ENCODE measurements around the gene ATP10D. TPM values are rescaled to one million over a fixed set of nuclear protein-coding genes. Genes with fewer than 3 reads are reported as not detected.

The ATP10D gene
- total and polyA plus RNA-seq, 2 donors (not counting 1 experiment from before 2014, with no cell fraction given): 16.1 to 36.2 TPM

DNA sequence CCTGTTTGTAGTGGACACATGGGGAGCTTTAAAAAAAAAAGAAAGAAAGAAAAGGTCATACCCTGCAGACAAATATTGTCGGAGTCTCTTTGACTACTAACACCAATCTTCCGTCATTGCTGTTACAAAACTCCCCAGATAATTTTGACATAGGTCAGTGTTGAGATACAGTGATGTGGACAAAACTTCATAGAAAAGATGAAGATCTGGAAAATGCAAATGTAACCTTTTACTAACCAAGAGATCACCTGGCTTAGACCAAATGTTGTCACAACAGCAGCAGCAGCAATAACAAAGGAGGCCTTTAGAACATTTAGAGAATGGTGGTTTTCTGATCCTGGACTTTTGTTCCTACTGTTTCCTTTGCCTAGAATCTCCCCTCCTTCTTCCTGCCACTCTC is 13.5 kb upstream of the ATP10D start:
- Histone ChIP-seq H3K36me3 (replicated peaks in 1 of 2; ENCODE audit: control extremely low read depth in 1 of 2, control insufficient read depth in 1 of 2, extremely low read depth in 1 of 2, insufficient read depth in 2 of 2, low read length in 1 of 2) (no peaks in the 10 kb centered on the region), H3K4me1 (ENCODE audit: control insufficient read depth in 2 of 2, insufficient read depth in 2 of 2, low read length in 2 of 2) (no peaks in the 10 kb centered on the region), H3K79me2 (ENCODE audit: control insufficient read depth, insufficient read depth, low read length) (no peaks in the 10 kb centered on the region), H3K27ac (ENCODE audit: low read length in 2 of 2) (no peak overlapping the region), H3K9ac (ENCODE audit: low read length) (no peak overlapping the region), H4K20me1 (ENCODE audit: control insufficient read depth, insufficient read depth, low read length, poor library complexity, severe bottlenecking) (no peaks in the 10 kb centered on the region), H3K9me3 (ENCODE audit: control extremely low read depth in 1 of 3, control insufficient read depth in 2 of 3, insufficient read depth in 1 of 3, low read length in 2 of 3) (peaks cover 0 to 3% (median 0%) of the 10 kb centered on the region in 3 donors), H3K4me2 (replicated peaks; ENCODE audit: low read depth, low read length, poor library complexity, severe bottlenecking) (no peak overlapping the region), H2AFZ (ENCODE audit: insufficient read depth, low read depth, low read length, poor library complexity, severe bottlenecking) (no peak overlapping the region), H3K27me3 (replicated peaks in 1 of 4; ENCODE audit: control extremely low read depth in 1 of 4, control insufficient read depth in 3 of 4, insufficient read depth in 4 of 4, low read length in 3 of 4) (no peaks in the 10 kb centered on the region), H3K4me3 (ENCODE audit: control extremely low read depth in 1 of 5, extremely low read depth in 1 of 5, insufficient read depth in 1 of 5, low read depth in 2 of 5, low read length in 4 of 5) (no peak overlapping the region)
- CTCF ChIA-PET: interaction anchor here (1.2 to 3.4 kb wide), 2 partner anchors 13 to 14 kb away, joined by 4 to 13 read pairs; partner anchors contain the start of gene ATP10D
- WGBS (ENCODE audit: insufficient coverage): no CpG with 5 or more reads among the region's 2 CpGs
- intact Hi-C loops (cut with micrococcal nuclease): no loop called here
- no peaks in the 10 kb centered on the region for H3K27me3 Mint-ChIP-seq
- TF ChIP-seq EZH2 (IDR thresholded peaks at IDR 0.05; ENCODE audit: borderline replicate concordance, insufficient read depth, low read depth, low read length, poor library complexity, severe bottlenecking): no peak
- TF ChIP-seq, protein P1, sequence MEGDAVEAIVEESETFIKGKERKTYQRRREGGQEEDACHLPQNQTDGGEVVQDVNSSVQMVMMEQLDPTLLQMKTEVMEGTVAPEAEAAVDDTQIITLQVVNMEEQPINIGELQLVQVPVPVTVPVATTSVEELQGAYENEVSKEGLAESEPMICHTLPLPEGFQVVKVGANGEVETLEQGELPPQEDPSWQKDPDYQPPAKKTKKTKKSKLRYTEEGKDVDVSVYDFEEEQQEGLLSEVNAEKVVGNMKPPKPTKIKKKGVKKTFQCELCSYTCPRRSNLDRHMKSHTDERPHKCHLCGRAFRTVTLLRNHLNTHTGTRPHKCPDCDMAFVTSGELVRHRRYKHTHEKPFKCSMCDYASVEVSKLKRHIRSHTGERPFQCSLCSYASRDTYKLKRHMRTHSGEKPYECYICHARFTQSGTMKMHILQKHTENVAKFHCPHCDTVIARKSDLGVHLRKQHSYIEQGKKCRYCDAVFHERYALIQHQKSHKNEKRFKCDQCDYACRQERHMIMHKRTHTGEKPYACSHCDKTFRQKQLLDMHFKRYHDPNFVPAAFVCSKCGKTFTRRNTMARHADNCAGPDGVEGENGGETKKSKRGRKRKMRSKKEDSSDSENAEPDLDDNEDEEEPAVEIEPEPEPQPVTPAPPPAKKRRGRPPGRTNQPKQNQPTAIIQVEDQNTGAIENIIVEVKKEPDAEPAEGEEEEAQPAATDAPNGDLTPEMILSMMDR (IDR thresholded peaks at IDR 0.05): no peak
- ATAC-seq (ENCODE audit: low read depth) (no peak), DNase-seq (no peak)
- POLR2A ChIA-PET: no interaction called here
- no peak overlapping the region for H3K4me3 Mint-ChIP-seq
- H3K27ac Mint-ChIP-seq: no peak overlapping the region
- no peaks in the 10 kb centered on the region for H3K4me1 Mint-ChIP-seq
- no peaks in the 10 kb centered on the region for H3K9me3 Mint-ChIP-seq (ENCODE audit: insufficient read depth)

DNA sequence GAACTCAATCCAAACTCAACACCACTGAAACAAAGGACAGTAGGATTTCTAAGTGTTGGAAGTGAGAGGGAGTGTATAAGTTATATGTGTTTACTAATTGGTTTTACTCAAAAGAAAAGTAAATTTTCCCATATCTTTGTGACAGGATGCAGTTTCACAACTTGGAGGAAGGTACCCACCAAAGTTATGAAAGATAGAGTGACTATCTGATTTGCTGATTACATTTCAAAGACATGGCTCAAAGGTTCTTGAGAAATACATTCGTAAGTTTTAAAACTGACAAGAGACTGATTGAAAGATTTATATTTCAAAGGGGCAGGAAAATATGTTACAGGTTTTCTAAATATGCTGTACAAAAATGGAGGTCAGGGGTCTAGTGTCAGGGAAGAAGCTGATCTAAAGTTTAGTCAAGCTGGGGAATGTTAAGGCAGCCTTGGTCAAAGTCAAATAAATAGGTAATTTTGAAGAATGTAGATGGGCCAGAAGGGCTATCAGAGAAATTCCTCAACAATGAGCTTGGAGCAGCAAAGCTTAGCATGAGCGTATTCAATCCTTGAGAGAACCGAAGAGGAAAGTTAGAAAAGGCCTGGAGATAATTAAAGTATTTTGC is 11.8 kb upstream of the ATP10D start:
- H3K9ac ChIP-seq (ENCODE audit: low read length): no peak overlapping the region
- H3K9me3 Mint-ChIP-seq (ENCODE audit: insufficient read depth): no peaks in the 10 kb centered on the region
- ChIA-PET POLR2A (no interaction called here), CTCF (interaction anchor here (0.5 to 1.9 kb wide), 3 partner anchors 10 to 780 kb away, joined by 3 to 5 read pairs (median 3); partner anchors contain the start of gene COMMD8)
- H3K4me1 ChIP-seq (ENCODE audit: control insufficient read depth in 2 of 2, insufficient read depth in 2 of 2, low read length in 2 of 2): no peaks in the 10 kb centered on the region
- no peak overlapping the region for H3K27ac Mint-ChIP-seq
- no peaks in the 10 kb centered on the region for H3K27me3 ChIP-seq (replicated peaks in 1 of 4; ENCODE audit: control extremely low read depth in 1 of 4, control insufficient read depth in 3 of 4, insufficient read depth in 4 of 4, low read length in 3 of 4)
- H3K9me3 ChIP-seq (ENCODE audit: control extremely low read depth in 1 of 3, control insufficient read depth in 2 of 3, insufficient read depth in 1 of 3, low read length in 2 of 3): peaks cover 0 to 3% (median 0%) of the 10 kb centered on the region in 3 donors
- DNase-seq (no peak), ATAC-seq (ENCODE audit: low read depth) (no peak)
- TF ChIP-seq, protein P1 (IDR thresholded peaks at IDR 0.05): no peak
- TF ChIP-seq EZH2 (IDR thresholded peaks at IDR 0.05; ENCODE audit: borderline replicate concordance, insufficient read depth, low read depth, low read length, poor library complexity, severe bottlenecking): no peak
- no peak overlapping the region for H3K27ac ChIP-seq (ENCODE audit: low read length in 2 of 2)
- H3K27me3 Mint-ChIP-seq: no peaks in the 10 kb centered on the region
- H3K4me3 ChIP-seq (ENCODE audit: control extremely low read depth in 1 of 5, extremely low read depth in 1 of 5, insufficient read depth in 1 of 5, low read depth in 2 of 5, low read length in 4 of 5): no peak overlapping the region
- no peaks in the 10 kb centered on the region for H4K20me1 ChIP-seq (ENCODE audit: control insufficient read depth, insufficient read depth, low read length, poor library complexity, severe bottlenecking)
- no peak overlapping the region for H3K4me3 Mint-ChIP-seq
- no peak overlapping the region for H2AFZ ChIP-seq (ENCODE audit: insufficient read depth, low read depth, low read length, poor library complexity, severe bottlenecking)
- WGBS (ENCODE audit: insufficient coverage): 93% methylated on average over 1 of the region's 3 CpGs
- no peaks in the 10 kb centered on the region for H3K4me1 Mint-ChIP-seq
- no peak overlapping the region for H3K4me2 ChIP-seq (replicated peaks; ENCODE audit: low read depth, low read length, poor library complexity, severe bottlenecking)
- H3K79me2 ChIP-seq (ENCODE audit: control insufficient read depth, insufficient read depth, low read length): no peaks in the 10 kb centered on the region
- no peaks in the 10 kb centered on the region for H3K36me3 ChIP-seq (replicated peaks in 1 of 2; ENCODE audit: control extremely low read depth in 1 of 2, control insufficient read depth in 1 of 2, extremely low read depth in 1 of 2, insufficient read depth in 2 of 2, low read length in 1 of 2)
- intact Hi-C loops (cut with micrococcal nuclease): no loop called here
